PFSK-1 (cell line): Measurements from ENCODE around the gene CCR8.

Experiments
- FOXP2 ChIP-seq: optimal IDR thresholded peaks from 2 replicates; pipeline ENCODE3; 2011; ENCODE audit warnings: borderline replicate concordance, control low read depth, inconsistent platforms; ENCODE audit not compliant: insufficient read depth; ENCODE audit errors: extremely low read length, extremely low read depth
- POLR2AphosphoS5 ChIP-seq: IDR thresholded peaks from 2 replicates; pipeline ENCODE4 v1.6.1; 2012; ENCODE audit warnings: low read depth, mild to moderate bottlenecking, control low read depth, low read length, moderate library complexity
- SIN3A ChIP-seq: IDR thresholded peaks from 2 replicates; pipeline ENCODE4 v1.6.1; 2012; ENCODE audit warnings: mild to moderate bottlenecking, low read length, moderate library complexity, borderline replicate concordance; ENCODE audit not compliant: insufficient read depth
- TAF1 ChIP-seq: IDR thresholded peaks from 2 replicates; pipeline ENCODE4 v1.6.1; 2012; ENCODE audit warnings: low read length, control low read depth, borderline replicate concordance; ENCODE audit not compliant: insufficient read depth
- TF ChIP-seq, protein P1 (sequence below), 2 experiments: IDR thresholded peaks; 2 replicates each; pipeline versions ENCODE4 v1.6.1 to v1.8.0; 2011 to 2012; ENCODE audit warnings: low read depth in 2 of 2, low read length in 2 of 2, control low read depth in 1 of 2, inconsistent platforms in 1 of 2, mild to moderate bottlenecking in 1 of 2, moderate library complexity in 1 of 2; ENCODE audit not compliant: insufficient read depth in 1 of 2

Gene CCR8

GRCh38 chr3:39343760-39344159, 14.3 kb downstream of the CCR8 start:
- no peak for TF ChIP-seq POLR2AphosphoS5
- TF ChIP-seq, protein P1, sequence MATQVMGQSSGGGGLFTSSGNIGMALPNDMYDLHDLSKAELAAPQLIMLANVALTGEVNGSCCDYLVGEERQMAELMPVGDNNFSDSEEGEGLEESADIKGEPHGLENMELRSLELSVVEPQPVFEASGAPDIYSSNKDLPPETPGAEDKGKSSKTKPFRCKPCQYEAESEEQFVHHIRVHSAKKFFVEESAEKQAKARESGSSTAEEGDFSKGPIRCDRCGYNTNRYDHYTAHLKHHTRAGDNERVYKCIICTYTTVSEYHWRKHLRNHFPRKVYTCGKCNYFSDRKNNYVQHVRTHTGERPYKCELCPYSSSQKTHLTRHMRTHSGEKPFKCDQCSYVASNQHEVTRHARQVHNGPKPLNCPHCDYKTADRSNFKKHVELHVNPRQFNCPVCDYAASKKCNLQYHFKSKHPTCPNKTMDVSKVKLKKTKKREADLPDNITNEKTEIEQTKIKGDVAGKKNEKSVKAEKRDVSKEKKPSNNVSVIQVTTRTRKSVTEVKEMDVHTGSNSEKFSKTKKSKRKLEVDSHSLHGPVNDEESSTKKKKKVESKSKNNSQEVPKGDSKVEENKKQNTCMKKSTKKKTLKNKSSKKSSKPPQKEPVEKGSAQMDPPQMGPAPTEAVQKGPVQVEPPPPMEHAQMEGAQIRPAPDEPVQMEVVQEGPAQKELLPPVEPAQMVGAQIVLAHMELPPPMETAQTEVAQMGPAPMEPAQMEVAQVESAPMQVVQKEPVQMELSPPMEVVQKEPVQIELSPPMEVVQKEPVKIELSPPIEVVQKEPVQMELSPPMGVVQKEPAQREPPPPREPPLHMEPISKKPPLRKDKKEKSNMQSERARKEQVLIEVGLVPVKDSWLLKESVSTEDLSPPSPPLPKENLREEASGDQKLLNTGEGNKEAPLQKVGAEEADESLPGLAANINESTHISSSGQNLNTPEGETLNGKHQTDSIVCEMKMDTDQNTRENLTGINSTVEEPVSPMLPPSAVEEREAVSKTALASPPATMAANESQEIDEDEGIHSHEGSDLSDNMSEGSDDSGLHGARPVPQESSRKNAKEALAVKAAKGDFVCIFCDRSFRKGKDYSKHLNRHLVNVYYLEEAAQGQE (IDR thresholded peaks at IDR 0.05; ENCODE audit: insufficient read depth in 1 of 2, low read depth in 2 of 2, low read length in 2 of 2) = no peak

GRCh38 chr3:39344746-39345344, 15.3 kb downstream of the CCR8 start:
- no peak for TF ChIP-seq POLR2AphosphoS5
- no peak for TF ChIP-seq FOXP2
- no peak for TF ChIP-seq TAF1
- no peak for TF ChIP-seq SIN3A
- TF ChIP-seq, protein P1 (IDR thresholded peaks at IDR 0.05; ENCODE audit: insufficient read depth in 1 of 2, low read depth in 2 of 2, low read length in 2 of 2) = no peak

DNA sequence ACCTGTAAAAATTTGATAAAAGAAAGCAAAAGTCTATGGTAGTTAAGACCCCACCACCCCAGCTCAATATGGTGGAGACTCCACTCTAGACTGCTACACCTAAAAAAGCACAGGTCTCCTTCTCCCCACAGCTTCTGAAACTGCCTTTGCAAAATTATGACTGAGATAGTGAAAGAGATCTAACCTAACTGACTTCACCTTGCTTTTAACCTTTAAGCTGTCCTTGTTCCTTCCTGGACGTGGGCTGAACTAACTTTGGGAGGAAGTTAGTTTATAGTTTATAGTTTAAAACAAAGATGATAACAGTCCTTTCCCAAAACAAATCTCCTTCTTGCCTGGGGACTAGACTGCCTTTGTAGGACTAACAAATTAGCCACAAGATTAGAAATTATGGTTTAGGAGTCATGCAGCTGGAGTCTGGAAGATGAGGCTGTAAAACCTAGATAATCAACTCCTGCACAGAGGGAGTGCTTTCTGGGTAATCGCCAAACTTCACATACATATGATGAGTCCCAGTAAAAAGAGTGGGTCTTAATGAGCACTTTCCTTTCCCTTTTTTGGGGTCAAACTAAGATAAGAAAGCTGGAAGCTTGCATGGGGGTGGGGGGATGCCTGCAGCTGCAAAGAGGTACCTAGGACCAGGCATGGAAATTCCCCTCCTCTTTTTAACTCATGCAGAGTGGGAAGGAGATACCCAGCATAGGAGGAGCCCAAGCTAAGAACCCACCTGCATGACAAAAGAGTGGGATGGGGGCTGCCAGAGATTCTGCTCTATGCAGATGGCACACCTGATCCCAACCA, 17.5 kb downstream of the CCR8 start:
- TF ChIP-seq FOXP2 (no peak), POLR2AphosphoS5 (no peak), SIN3A (no peak), TAF1 (no peak)
- TF ChIP-seq, protein P1 (IDR thresholded peaks at IDR 0.05; ENCODE audit: insufficient read depth in 1 of 2, low read depth in 2 of 2, low read length in 2 of 2) = no peak

DNA sequence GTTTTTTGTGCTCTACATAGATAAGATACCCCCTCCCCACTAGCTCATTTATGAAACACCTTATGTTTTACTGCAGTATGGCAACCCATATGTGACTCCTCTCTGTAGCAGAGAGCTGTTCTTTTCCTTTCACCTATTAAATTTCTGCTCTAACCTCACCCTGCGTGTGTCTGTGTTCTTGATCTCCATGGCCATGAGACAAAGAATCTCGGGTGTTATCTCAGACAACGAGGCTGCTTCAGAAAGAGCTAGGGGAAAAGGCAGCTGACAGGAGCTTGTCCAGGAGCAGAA, 18.0 kb downstream of the CCR8 start:
- TF ChIP-seq, protein P1 (IDR thresholded peaks at IDR 0.05; ENCODE audit: insufficient read depth in 1 of 2, low read depth in 2 of 2, low read length in 2 of 2) = no peak
- no peak for TF ChIP-seq SIN3A
- no peak for TF ChIP-seq FOXP2
- TF ChIP-seq TAF1 = no peak
- no peak for TF ChIP-seq POLR2AphosphoS5

DNA sequence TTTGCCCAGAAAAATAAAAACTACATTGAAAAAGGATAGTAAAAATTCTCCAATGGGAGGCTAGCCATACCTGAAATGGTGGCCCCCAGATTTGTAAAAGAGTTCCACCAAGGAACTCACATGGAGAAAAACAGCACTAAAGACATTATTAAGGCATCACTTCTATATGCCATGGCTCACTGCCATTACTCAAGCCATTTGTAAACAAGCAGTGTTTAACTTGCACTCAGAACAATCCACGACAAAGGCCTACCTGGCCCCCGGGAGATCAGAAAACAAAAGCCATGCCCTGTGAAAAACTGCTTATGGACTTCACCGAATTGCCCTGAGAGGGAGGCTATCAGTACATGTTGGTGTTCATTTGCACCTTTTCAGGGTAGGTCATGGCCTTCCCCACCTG, 19.6 kb downstream of the CCR8 start:
- TF ChIP-seq, protein P1 (IDR thresholded peaks at IDR 0.05; ENCODE audit: insufficient read depth in 1 of 2, low read depth in 2 of 2, low read length in 2 of 2) = no peak
- TF ChIP-seq TAF1 = no peak
- TF ChIP-seq POLR2AphosphoS5 = no peak
- no peak for TF ChIP-seq SIN3A
- TF ChIP-seq FOXP2 = no peak
